NCI-H446 (cell line): Measurements from ENCODE around the gene RHOT1.
"Not testable (repeated sequence)": the region's sequence is repeated elsewhere in the genome, so short reads cannot be mapped to it uniquely, and the experiment has no call there.

Source experiments
- DNase-seq, 2 experiments: peaks; one replicate each; lab custom pipeline; 2025; lab: John Stamatoyannopoulos, UW

Gene RHOT1

DNA sequence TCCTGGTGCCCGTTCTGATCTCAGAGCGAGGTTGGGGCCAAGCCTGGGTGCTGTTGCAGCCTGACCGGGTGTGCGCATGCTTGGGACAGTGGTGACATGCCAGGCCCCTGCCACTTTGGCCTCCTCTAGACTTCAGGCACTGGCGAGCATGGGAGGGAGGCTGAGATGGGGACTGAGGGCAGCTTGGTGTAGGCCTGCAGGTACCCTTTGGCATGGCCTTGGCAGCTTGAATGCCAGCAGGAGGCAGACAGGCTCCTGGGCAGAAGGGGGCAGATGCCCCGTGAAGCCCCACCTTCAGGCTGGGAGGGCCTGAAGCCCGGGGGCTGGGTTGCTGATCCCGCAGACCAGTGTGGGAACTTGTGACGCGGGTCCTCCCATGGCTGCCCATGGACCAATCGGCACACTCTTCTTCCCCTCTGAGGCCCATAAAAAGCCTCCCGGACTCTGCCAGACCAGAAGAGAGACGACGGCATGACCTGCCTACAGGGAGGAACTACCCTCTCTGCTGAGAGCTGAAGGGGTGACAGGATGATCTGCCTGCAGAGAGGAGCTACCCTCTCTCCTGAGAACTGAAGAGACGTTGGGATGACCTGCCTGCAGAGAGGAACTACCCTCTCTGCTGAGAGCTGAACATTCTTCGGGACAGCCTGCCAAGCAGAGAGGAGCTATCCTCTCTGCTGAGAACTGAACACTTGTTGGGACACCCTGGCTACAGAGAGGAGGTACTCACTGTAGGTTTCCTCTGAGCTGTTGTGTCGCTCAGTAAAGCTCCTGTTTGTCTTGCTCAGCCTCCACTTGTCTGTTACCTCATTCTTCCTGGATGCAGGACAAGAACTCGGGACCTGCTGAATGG lies 17.5 kb downstream of the RHOT1 start:
- no peak for DNase-seq

- no peak for DNase-seq
These were observed 18.2 kb downstream of the RHOT1 start for GRCh38 chr17:32160526-32160925.

DNA sequence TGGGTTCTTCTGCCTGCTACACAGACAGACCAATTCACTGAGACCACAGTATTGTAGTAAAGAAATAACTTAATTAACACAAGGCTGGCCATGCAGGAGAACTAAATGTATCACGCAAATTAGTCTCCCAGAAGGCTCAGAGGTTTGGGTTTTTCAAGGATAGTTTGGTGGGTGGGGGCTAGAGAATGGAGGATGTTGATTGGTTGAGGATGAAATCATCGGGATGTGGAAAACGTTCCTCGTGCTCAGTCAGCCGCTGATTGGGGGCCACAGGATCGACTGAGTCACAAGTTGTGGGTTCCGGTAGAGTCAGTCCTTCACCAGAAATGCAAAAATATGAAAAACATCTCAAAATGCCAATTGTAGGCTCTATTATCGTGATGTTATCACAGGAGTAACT lies 18.7 kb downstream of the RHOT1 start:
- no peak for DNase-seq

GRCh38 chr17:32161506-32162365 lies 19.4 kb downstream of the RHOT1 start:
- DNase-seq, result no peak

- DNase-seq, result no peak
These were observed 32.6 kb downstream of the RHOT1 start for GRCh38 chr17:32174889-32175288.

GRCh38 chr17:32178679-32179078 lies 36.4 kb downstream of the RHOT1 start:
- DNase-seq, result not testable (repeated sequence)

- DNase-seq, result not testable (repeated sequence)
These were observed 36.8 kb downstream of the RHOT1 start for GRCh38 chr17:32179103-32179502.

GRCh38 chr17:32179526-32179925 lies 37.2 kb downstream of the RHOT1 start:
- DNase-seq, result not testable (repeated sequence)

GRCh38 chr17:32180262-32180661 lies 38.0 kb downstream of the RHOT1 start:
- DNase-seq, result not testable (repeated sequence)

GRCh38 chr17:32185875-32186274 lies 43.6 kb downstream of the RHOT1 start:
- no peak for DNase-seq

GRCh38 chr17:32187271-32187670 lies 45.0 kb downstream of the RHOT1 start:
- no peak for DNase-seq

DNA sequence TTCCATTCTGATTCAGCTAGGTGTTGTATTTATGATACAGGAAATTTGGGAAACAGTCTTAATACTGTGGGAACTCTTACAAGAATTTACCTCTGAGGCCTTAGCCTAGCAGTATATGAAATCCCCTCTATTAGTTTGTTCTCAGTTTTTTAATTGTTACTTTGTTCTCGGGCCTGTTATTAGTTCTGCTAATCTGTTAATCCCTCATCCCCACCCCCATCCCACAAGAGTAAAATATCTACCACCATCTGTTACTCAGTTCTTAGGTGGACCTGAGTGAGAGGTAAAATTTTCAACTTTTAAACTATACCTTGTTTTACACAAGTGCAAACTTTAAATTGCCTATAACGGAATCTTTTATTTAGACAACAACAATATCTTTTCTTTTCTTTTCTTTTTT lies 47.0 kb downstream of the RHOT1 start:
- DNase-seq, result no peak

DNA sequence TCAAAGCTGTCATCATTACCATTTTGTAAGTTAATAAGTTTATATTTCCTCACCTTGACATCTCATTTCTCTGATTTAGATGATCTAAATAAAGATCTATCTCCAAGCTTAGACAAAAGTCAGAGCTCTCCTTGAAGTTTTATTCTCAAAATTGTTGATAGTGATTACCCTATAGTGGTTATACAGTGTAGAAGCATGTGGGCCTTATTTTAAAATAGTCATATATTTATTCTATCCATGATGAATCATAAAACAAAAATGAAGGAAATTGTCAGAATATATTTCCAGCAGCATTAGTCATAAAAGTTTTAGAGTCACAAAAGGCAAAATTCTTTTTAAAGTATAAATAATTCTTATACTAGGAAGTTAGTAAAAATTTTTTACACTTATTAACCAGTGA lies 49.0 kb downstream of the RHOT1 start:
- no peak for DNase-seq

GRCh38 chr17:32192379-32192778 lies 50.1 kb downstream of the RHOT1 start:
- DNase-seq, result no peak

- DNase-seq, result no peak
These were observed 55.7 kb downstream of the RHOT1 start for GRCh38 chr17:32197987-32198386.

DNA sequence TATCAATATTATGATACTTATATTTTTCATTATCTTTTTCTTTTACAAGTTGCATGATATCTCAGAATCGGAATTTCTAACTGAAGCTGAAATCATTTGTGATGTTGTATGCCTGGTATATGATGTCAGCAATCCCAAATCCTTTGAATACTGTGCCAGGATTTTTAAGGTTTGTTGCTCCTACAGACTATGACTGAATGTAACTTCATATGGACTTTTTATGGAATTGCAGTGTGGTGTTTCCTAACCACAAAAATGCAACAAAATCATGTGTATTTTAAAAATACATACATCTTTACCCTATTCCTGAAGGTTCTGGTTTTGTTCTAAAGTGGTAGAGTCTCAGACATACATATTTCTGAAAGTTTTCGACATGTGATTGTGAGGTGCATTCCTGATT lies 64.6 kb downstream of the RHOT1 start:
- no peak for DNase-seq

GRCh38 chr17:32208436-32208835 lies 66.1 kb downstream of the RHOT1 start:
- DNase-seq, result no peak

GRCh38 chr17:32209608-32210007 lies 67.3 kb downstream of the RHOT1 start:
- no peak for DNase-seq

DNA sequence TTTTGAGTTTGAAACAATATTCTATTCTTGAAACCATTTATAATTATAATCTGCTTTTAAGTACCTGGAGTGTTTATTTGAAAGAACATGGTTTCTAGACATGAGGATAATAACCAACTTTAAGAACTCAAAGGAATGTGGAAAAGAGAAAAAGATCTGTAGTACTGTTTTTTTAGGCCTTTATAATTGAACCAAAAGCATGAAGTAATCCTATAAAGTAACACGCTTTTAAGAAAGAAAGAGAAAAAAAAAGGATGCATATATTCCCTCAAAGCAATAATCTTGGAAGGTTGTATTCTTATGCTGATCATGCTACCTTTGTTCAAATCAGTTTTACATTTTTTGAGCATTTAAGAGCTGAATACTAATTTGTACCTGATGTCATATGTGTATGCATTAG lies 69.4 kb downstream of the RHOT1 start:
- no peak for DNase-seq

- DNase-seq, result no peak
These were observed 73.4 kb downstream of the RHOT1 start for GRCh38 chr17:32215696-32216095.

DNA sequence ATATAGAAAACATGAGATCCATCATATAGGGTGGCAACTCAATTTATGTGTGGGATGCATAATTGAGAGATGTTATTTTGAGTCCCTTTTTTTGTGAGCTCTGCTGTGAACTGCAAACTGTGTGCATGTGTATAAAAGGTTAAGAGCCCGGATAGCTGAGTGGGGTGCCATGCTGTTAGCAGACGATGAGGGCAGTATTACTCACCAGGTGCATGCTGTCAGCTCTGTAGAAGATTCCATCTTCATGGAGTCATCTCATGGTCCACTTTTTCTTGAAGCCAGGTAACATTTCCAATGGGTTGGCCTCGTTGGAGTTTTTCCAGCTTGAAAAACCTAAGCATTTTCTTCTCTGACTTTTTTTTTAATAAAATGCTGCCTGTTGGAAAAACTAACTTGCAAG lies 80.3 kb downstream of the RHOT1 start:
- no peak for DNase-seq

DNA sequence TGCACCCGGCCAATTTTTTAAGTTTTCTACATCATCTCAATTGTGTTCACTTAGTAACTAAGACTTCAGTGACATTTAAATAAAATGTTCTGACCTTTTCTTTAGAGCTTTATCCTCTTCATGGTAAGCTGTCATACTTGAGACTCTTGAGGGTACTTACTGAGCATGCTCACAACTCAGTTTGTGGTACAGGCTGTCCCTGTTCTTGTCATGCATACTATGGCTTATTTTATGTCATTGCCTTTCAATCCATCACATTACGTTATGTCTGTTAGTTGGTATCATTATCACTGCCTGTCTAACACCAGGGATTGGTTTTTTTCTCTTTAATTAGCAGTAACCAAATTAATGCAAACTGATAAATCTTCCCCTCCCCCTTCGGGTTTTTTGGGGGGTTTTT lies 81.4 kb downstream of the RHOT1 start:
- no peak for DNase-seq

- no peak for DNase-seq
These were observed 84.6 kb downstream of the RHOT1 start for GRCh38 chr17:32226886-32227285.
